Panc1 (cell line): ENCODE measurements around the gene FBXW7.

Experiments used
- CTCF ChIP-seq: fragments of 450-650 bp; IDR thresholded peaks from 2 replicates; pipeline ENCODE4 v1.5.1; 2017; ENCODE audit warnings: mild to moderate bottlenecking
- POLR2AphosphoS5 ChIP-seq: IDR thresholded peaks from 2 replicates; pipeline ENCODE4 v1.6.1; 2012; ENCODE audit warnings: mild to moderate bottlenecking, low read depth, low read length, moderate library complexity
- SIN3A ChIP-seq: IDR thresholded peaks from 2 replicates; pipeline ENCODE4 v1.6.1; 2012; ENCODE audit warnings: low read depth, mild to moderate bottlenecking, low read length, moderate library complexity, borderline replicate concordance; ENCODE audit not compliant: insufficient read depth
- TCF7L2 ChIP-seq: IDR thresholded peaks from 2 replicates; pipeline ENCODE4 v1.6.1; 2011; ENCODE audit warnings: mild to moderate bottlenecking, low read depth, low read length, inconsistent platforms
- TF ChIP-seq, protein P1 (sequence below), 2 experiments: IDR thresholded peaks; 2 replicates each; pipeline ENCODE4 v1.6.1; 2011 to 2012; ENCODE audit warnings: low read depth in 2 of 2, control low read depth in 1 of 2, low read length in 1 of 2, mild to moderate bottlenecking in 1 of 2, moderate library complexity in 1 of 2; ENCODE audit not compliant: insufficient read depth in 1 of 2

DNA sequence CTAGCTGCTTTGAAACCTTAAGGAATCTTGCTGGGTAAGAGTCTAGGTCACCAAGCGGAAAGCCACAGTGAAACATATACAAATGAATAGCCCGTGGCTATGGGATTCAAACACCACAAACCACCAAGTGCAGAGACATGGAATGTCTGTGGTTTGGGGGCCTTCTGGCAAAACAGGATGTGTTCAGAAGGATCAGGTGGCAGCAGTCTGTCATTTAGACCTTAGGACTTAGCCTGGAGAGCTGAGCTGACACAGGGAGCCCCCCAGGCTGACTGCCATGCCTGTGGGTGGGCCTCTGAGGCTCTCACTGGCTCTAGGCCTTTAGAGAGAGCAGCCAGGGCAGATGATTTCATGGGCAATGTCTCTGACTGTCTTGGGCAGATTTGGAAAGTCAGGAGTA lies 225.6 kb downstream of the FBXW7 start:
- TF ChIP-seq CTCF (no peak), POLR2AphosphoS5 (no peak), TCF7L2 (no peak), SIN3A (no peak)
- TF ChIP-seq, protein P1, sequence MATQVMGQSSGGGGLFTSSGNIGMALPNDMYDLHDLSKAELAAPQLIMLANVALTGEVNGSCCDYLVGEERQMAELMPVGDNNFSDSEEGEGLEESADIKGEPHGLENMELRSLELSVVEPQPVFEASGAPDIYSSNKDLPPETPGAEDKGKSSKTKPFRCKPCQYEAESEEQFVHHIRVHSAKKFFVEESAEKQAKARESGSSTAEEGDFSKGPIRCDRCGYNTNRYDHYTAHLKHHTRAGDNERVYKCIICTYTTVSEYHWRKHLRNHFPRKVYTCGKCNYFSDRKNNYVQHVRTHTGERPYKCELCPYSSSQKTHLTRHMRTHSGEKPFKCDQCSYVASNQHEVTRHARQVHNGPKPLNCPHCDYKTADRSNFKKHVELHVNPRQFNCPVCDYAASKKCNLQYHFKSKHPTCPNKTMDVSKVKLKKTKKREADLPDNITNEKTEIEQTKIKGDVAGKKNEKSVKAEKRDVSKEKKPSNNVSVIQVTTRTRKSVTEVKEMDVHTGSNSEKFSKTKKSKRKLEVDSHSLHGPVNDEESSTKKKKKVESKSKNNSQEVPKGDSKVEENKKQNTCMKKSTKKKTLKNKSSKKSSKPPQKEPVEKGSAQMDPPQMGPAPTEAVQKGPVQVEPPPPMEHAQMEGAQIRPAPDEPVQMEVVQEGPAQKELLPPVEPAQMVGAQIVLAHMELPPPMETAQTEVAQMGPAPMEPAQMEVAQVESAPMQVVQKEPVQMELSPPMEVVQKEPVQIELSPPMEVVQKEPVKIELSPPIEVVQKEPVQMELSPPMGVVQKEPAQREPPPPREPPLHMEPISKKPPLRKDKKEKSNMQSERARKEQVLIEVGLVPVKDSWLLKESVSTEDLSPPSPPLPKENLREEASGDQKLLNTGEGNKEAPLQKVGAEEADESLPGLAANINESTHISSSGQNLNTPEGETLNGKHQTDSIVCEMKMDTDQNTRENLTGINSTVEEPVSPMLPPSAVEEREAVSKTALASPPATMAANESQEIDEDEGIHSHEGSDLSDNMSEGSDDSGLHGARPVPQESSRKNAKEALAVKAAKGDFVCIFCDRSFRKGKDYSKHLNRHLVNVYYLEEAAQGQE (IDR thresholded peaks at IDR 0.05; ENCODE audit: insufficient read depth in 1 of 2, low read depth in 2 of 2, low read length in 1 of 2), result no peak
